Activated CD4-positive, alpha-beta memory T cell treated with anti-CD3 and anti-CD28 coated beads for 36 hours (primary cell): Measurements from ENCODE around the gene NLRP9. TPM values are rescaled to one million over a fixed set of nuclear protein-coding genes. Genes with fewer than 3 reads are reported as not detected.

Experiments
- CTCF ChIA-PET: fragments of 350-600 bp; sonication (Branson Sonifier 250); formaldehyde crosslinking; loops from one replicate; lab custom pipeline; 2021; ENCODE audit warnings: antibody characterized with exemption, inconsistent platforms; lab: Charles Lee
- POLR2A ChIA-PET: fragments of 350-600 bp; sonication (Branson Sonifier 250); formaldehyde crosslinking; loops from one replicate; lab custom pipeline; 2021; ENCODE audit warnings: antibody characterized with exemption; lab: Charles Lee
- DNase-seq: peaks from one replicate; pipeline ENCODE4 v3.0.0-alpha.2; 2020
- H3K27ac Mint-ChIP-seq: one replicate; pipeline ENCODE4 v1.8.0; 2021; ENCODE audit warnings: mixed read lengths
- H3K27me3 Mint-ChIP-seq: one replicate; pipeline ENCODE4 v1.8.0; 2021; ENCODE audit warnings: mixed read lengths
- H3K36me3 Mint-ChIP-seq: one replicate; pipeline ENCODE4 v1.8.0; 2021; ENCODE audit warnings: mixed read lengths
- H3K4me1 Mint-ChIP-seq: one replicate; pipeline ENCODE4 v1.8.0; 2021; ENCODE audit warnings: low read depth, mixed read lengths
- H3K4me3 Mint-ChIP-seq: one replicate; pipeline ENCODE4 v1.8.0; 2021; ENCODE audit warnings: mild to moderate bottlenecking, mixed read lengths
- H3K9me3 Mint-ChIP-seq: one replicate; pipeline ENCODE4 v1.8.0; 2021; ENCODE audit warnings: mixed read lengths
- intact Hi-C: fragments of 100-400 bp; cut with micrococcal nuclease; formaldehyde crosslinking; loops from one replicate; pipeline ENCODE4 v1.15.1; 2023
- total RNA-seq, 2 experiments: library from RNA; stranded (reverse); gene quantifications; one replicate each; pipeline ENCODE4 v1.2.3, GENCODE V29; 2021

Gene NLRP9
- total RNA-seq, 2 experiments from 2014 or later = not detected

DNA sequence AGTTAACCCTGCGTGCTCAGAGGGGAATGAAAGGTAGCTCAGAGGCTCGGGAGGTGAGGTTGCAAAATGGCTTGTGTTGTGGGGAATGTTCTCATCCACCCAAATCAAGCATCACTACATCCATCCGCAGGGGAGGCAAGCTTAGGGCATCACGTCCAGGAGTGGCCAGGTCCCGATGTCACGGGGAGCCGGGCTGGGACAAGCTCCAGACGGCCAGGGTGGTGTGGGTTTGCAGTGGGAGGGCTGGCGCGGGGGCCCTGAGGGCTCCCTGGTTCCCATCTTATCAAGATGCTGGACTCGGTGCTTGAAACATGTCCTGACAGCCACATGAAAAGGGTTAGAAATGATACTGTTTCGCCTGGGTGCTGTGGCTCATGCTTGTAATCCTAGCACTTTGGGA, 37.4 kb downstream of the NLRP9 start:
- H3K36me3 Mint-ChIP-seq = peaks cover 28% of the 10 kb centered on the region
- no peaks in the 10 kb centered on the region for H3K27me3 Mint-ChIP-seq
- ChIA-PET POLR2A (no interaction called here), CTCF (no interaction called here)
- intact Hi-C loops = no loop called here
- H3K27ac Mint-ChIP-seq = no peak overlapping the region
- no peak for DNase-seq
- no peaks in the 10 kb centered on the region for H3K4me1 Mint-ChIP-seq
- H3K4me3 Mint-ChIP-seq = no peak overlapping the region
- no peaks in the 10 kb centered on the region for H3K9me3 Mint-ChIP-seq

DNA sequence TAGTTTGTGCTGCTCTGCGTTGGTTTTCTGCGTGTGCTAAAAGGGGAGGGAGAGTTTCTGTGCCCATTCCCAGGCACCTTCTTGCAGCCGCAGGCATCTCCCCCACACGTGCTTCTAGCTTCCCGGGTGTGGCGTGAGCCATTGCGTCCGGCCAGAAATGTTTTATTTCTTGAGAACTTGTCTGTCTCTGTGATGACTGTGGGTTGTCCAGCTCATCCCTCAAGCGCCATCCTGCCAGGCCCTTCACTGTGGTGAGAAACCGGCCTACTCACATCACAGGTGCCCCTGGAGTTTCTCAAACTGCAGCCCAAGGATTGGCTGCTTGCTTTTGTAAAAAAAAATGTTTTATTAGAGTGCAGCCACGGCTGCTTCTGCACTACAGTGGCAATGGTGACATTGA, 39.0 kb downstream of the NLRP9 start:
- no peak overlapping the region for H3K4me3 Mint-ChIP-seq
- intact Hi-C loops = no loop called here
- ChIA-PET CTCF (no interaction called here), POLR2A (no interaction called here)
- peaks cover 24% of the 10 kb centered on the region for H3K36me3 Mint-ChIP-seq
- no peaks in the 10 kb centered on the region for H3K27me3 Mint-ChIP-seq
- H3K27ac Mint-ChIP-seq = no peak overlapping the region
- H3K9me3 Mint-ChIP-seq = no peaks in the 10 kb centered on the region
- no peak for DNase-seq
- H3K4me1 Mint-ChIP-seq = no peaks in the 10 kb centered on the region

DNA sequence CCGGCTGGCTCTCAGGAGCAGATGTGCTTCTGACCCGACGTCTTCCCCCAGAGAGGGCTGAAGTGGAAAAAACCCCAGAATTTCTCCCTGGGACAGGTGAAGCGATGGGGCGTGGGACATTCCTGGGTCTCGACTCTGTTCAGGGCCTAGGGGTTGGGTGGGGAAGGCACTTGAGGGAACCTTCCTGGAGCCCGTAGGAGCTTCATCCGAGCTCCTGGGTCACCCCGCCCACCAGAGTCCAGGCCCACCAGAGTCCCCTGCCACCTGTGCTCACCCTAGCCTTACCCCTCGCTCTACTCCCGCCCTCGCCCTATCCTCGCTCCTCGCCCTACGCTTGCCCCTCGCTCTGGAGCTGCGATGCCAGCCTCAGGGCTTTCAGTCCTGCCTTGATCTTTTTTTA, 39.9 kb downstream of the NLRP9 start:
- DNase-seq = no peak
- H3K4me3 Mint-ChIP-seq = no peak overlapping the region
- intact Hi-C loops = no loop called here
- H3K27me3 Mint-ChIP-seq = no peaks in the 10 kb centered on the region
- ChIA-PET CTCF (interaction anchor here (1.3 kb wide), 1 partner anchor 66 kb away, joined by 3 read pairs; no protein-coding TSS in a partner anchor), POLR2A (interaction anchor here (0.6 kb wide), 1 partner anchor 73 kb away, joined by 3 read pairs; no protein-coding TSS in a partner anchor)
- no peaks in the 10 kb centered on the region for H3K4me1 Mint-ChIP-seq
- H3K27ac Mint-ChIP-seq = no peak overlapping the region
- H3K9me3 Mint-ChIP-seq = no peaks in the 10 kb centered on the region
- H3K36me3 Mint-ChIP-seq = peaks cover 19% of the 10 kb centered on the region

DNA sequence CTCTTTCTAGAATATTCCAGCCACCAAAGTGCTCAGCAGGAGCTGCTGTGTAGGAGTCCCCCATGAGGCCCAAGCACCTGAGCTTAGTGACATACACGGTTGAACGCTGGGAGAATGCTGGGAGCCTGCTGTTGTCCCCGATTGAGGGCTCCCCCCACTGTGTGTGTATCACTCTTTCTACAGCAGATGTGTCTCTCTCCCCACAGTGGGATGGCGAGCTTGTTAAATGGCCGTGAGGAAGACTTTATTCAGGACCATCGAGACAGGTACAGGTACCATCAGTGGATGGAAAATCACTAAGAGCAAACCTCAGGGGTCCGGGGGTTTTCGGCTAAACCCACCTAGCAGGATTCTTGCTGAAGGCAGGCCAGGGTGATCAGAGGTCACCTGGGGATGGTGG, 40.5 kb downstream of the NLRP9 start:
- Mint-ChIP-seq H3K27me3 (no peaks in the 10 kb centered on the region), H3K4me3 (no peak overlapping the region), H3K4me1 (no peaks in the 10 kb centered on the region), H3K27ac (no peak overlapping the region), H3K36me3 (peaks cover 19% of the 10 kb centered on the region), H3K9me3 (no peaks in the 10 kb centered on the region)
- DNase-seq = no peak
- POLR2A ChIA-PET = no interaction called here
- intact Hi-C loops = no loop called here
- CTCF ChIA-PET = interaction anchor here (1.3 kb wide), 1 partner anchor 65 kb away, joined by 3 read pairs; no protein-coding TSS in a partner anchor

DNA sequence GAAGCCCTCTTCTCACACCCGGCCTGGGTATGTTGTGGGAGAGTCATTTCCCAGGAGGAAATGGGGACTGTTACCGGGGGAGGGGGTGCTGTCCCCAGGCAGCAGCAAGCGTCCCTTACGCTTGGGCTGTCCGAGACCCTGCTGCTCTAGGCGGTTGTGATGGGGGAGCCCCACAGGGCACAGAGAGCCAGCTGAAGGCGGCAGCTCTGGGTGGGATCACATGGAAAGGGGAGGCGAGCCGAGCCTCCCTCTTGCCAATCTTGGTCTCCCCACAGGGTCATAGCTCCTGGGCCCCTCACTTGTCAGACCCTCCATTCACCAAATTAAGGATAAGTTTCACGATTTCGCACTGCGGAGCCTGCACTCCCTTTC, 41.1 kb downstream of the NLRP9 start:
- Mint-ChIP-seq H3K4me1 (no peaks in the 10 kb centered on the region), H3K27me3 (no peaks in the 10 kb centered on the region), H3K9me3 (no peaks in the 10 kb centered on the region), H3K36me3 (peaks cover 19% of the 10 kb centered on the region), H3K27ac (no peak overlapping the region), H3K4me3 (no peak overlapping the region)
- intact Hi-C loops = no loop called here
- DNase-seq = no peak
- ChIA-PET CTCF (no interaction called here), POLR2A (no interaction called here)

DNA sequence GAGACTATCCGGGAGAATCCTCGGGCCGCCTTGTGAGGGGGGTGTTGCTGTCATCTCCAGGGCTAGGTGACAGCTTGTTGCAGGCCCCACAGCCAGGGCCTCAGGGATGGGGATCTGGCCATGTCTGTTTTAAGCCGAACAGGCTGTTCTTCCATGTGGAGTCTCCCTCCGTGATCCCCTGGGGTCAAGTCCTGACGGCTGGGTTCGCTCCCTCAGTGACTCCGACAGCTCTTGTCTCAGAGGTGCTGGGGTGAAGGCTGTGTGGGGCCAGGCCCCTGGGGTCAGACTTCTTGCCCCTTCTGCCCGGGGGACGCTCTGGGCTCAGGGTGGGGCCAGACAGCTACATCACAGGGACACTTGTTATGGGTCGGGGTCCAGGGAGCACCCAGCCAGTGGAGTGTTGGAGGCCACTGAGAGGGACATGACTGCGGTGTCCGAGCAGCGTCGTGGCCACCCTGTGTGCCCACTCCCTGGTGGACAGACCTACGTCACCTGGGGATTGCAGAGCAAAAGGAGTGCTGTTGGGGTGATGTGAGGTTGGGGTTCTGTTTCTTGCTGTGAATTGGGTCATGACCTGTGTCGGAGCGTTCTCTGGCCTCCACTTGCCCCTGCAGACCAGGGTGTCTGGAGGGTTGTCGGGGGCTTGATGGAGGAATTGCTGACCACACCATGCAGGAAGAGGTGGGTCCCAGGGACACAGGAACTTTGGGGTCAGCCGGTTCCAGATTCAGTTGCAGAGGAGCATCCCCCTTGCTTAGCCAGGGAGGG, 41.7 kb downstream of the NLRP9 start:
- H3K27ac Mint-ChIP-seq = no peak overlapping the region
- CTCF ChIA-PET = no interaction called here
- no peaks in the 10 kb centered on the region for H3K9me3 Mint-ChIP-seq
- intact Hi-C loops = no loop called here
- no peak overlapping the region for H3K4me3 Mint-ChIP-seq
- no peaks in the 10 kb centered on the region for H3K27me3 Mint-ChIP-seq
- POLR2A ChIA-PET = no interaction called here
- H3K36me3 Mint-ChIP-seq = peaks cover 19% of the 10 kb centered on the region
- no peaks in the 10 kb centered on the region for H3K4me1 Mint-ChIP-seq
- DNase-seq = no peak

DNA sequence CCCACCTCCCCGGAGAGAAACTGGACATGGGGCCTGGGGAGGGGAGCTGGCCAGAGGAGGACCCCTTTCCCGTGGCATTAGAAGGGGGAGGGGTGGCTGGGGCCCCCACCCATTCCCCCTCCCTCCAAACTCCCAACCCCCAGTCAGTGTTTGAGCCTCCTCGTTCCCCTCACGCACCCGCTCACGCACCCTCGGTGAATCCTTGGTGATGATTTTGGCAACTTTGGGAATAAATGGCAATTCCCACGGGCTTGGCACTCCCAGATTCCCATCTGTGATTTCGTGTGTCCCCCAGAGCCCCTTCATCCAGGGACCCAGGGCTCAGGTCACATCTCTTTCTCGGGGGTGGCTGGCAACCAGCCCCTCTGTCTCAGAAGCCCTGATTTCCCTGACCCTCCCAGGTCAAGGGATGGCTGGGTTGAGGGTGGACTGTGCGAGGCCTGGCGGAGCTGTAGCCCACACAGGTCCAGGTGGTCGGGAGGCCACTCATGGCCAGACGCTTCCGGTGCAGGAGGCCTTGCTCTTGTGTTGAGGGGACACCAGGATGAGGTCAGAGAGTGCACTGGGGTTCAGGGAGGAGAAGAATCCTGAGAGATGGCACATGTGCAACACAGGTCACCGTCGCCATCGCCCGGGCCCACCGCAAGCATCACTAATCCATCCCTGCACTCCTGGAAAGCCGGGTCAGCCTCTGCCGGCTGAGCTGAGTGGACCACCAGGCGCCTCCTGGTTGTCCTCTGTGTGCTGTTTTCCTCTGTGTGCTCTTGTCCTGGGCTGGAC, 42.5 kb downstream of the NLRP9 start:
- no peak for DNase-seq
- peaks cover 19% of the 10 kb centered on the region for H3K36me3 Mint-ChIP-seq
- no peaks in the 10 kb centered on the region for H3K4me1 Mint-ChIP-seq
- CTCF ChIA-PET = no interaction called here
- H3K27ac Mint-ChIP-seq = no peak overlapping the region
- intact Hi-C loops = no loop called here
- POLR2A ChIA-PET = no interaction called here
- H3K4me3 Mint-ChIP-seq = no peak overlapping the region
- H3K9me3 Mint-ChIP-seq = no peaks in the 10 kb centered on the region
- H3K27me3 Mint-ChIP-seq = no peaks in the 10 kb centered on the region

DNA sequence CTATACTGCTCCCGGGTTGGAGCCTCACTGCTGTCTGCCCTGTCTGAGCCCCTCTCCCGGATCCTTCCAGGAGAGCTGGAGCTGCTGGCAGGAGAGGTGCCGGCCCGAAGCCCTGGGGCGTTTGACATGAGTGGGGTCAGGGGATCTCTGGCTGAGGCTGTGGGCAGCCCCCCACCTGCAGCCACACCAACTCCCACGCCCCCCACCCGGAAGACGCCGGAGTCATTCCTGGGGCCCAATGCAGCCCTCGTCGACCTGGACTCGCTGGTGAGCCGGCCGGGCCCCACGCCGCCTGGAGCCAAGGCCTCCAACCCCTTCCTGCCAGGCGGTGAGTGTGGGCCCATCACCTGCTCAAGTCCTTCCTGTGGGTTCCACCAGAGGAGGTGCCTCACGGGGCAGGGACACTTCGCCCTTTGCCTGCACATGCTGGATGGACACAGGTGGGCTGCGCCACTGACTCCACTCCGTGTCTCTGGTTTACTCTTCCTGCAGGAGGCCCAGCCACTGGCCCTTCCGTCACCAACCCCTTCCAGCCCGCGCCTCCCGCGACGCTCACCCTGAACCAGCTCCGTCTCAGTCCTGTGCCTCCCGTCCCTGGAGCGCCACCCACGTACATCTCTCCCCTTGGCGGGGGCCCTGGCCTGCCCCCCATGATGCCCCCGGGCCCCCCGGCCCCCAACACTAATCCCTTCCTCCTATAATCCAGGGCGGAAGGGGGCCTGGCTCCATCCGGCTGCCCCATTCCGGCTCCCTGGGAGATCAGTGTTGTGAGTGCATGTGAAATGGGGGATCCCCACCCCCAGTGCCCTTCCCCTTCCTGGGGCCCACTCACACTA, 43.3 kb downstream of the NLRP9 start:
- CTCF ChIA-PET = no interaction called here
- Mint-ChIP-seq H3K36me3 (peaks cover 17% of the 10 kb centered on the region), H3K27ac (no peak overlapping the region)

DNA sequence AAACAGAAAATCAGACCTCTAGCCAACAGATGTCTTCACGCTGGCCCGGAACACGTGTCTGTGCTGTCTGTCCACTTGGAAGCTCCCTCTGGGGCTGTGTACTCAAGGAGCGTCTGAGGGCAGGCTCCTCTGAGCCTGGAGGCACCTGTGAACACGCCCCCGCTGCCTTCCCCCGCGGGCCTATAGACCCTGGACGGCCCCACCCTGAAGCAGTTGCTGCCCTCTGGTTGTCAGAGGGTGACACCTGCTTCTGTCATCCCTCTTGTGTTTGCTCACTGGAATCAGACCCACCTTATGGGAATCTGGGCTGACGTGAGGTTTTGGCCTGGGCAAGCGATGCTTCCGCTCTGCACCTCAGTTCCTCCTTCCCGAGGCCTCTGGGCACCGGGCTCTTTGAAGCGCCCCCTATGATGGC, 44.0 kb downstream of the NLRP9 start:
- no peak for DNase-seq
- no peaks in the 10 kb centered on the region for H3K27me3 Mint-ChIP-seq
- H3K27ac Mint-ChIP-seq = no peak overlapping the region
- no peak overlapping the region for H3K4me3 Mint-ChIP-seq
- intact Hi-C loops = no loop called here
- H3K36me3 Mint-ChIP-seq = peaks cover 20% of the 10 kb centered on the region
- ChIA-PET POLR2A (no interaction called here), CTCF (no interaction called here)
- H3K4me1 Mint-ChIP-seq = no peaks in the 10 kb centered on the region
- no peaks in the 10 kb centered on the region for H3K9me3 Mint-ChIP-seq

More for the DNA sequence above, 43.3 kb downstream of the NLRP9 start:
- Mint-ChIP-seq H3K4me3 (no peak overlapping the region), H3K9me3 (no peaks in the 10 kb centered on the region), H3K4me1 (no peaks in the 10 kb centered on the region), H3K27me3 (no peaks in the 10 kb centered on the region)
- POLR2A ChIA-PET = no interaction called here
- intact Hi-C loops = no loop called here
- DNase-seq = no peak

DNA sequence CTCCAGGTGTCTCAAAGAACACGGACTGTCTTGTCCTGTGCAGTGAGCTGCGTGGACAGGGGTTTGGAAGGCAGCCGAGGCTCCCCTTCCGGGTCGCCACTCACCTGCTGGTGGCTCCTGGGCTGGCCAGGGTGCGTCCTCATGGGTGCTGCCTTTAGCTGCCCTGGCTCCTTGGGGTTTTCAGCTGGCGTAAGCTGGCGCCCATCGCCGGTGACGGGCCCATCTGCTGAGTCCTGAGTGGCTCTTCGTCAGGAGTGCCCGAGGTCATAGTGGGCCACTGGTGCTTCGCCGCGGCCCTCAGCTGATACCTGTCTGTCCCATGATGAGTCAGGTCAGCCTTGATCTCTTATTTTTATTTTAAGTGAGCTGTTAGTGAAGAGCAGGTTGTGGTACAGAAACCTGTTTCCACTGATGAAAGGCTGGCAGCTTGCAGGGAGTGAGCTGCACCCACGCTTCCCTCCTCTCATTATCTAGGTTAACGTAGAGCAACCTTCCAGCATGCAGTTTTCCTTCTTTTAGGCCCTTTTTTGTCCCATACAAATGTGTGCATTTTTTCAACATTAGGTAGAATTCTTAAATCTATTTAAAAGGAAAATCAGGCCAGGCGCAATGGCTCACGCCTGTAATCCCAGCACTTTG, 44.7 kb downstream of the NLRP9 start:
- Mint-ChIP-seq H3K9me3 (no peaks in the 10 kb centered on the region), H3K36me3 (peaks cover 18% of the 10 kb centered on the region), H3K4me1 (no peaks in the 10 kb centered on the region), H3K27ac (no peak overlapping the region), H3K4me3 (no peak overlapping the region), H3K27me3 (no peaks in the 10 kb centered on the region)
- DNase-seq = no peak
- CTCF ChIA-PET = no interaction called here
- intact Hi-C loops = no loop called here
- POLR2A ChIA-PET = no interaction called here

DNA sequence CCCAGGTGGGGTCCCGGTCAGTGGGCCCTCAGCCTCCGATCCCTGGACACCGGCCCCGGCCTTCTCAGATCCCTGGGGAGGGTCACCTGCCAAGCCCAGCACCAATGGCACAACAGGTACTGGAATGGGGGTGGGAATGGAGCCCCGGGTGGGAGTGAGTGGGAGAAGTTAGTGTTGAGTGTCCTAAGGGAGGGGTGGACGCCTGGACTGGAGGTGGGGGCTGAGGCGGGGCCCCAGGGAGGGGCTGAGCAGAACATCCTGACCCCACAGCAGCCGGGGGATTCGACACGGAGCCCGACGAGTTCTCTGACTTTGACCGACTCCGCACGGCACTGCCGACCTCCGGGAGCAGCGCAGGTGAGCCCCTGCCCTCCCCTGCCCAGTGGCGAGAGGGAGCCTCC, 45.5 kb downstream of the NLRP9 start:
- H3K4me3 Mint-ChIP-seq = no peak overlapping the region
- H3K4me1 Mint-ChIP-seq = no peaks in the 10 kb centered on the region
- peaks cover 16% of the 10 kb centered on the region for H3K36me3 Mint-ChIP-seq
- CTCF ChIA-PET = no interaction called here
- no peak for DNase-seq
- no peak overlapping the region for H3K27ac Mint-ChIP-seq
- intact Hi-C loops = no loop called here
- no peaks in the 10 kb centered on the region for H3K27me3 Mint-ChIP-seq
- POLR2A ChIA-PET = no interaction called here
- H3K9me3 Mint-ChIP-seq = no peaks in the 10 kb centered on the region
